PC-3 (cell line): ENCODE data around the gene CCSER2. TPM values are rescaled to one million over a fixed set of nuclear protein-coding genes. Genes with fewer than 3 reads are reported as not detected.

Experiments
- ATAC-seq: fragments of 200-7000 bp; cut with Tn5 transposase; 2 replicates; pipeline ENCODE4 v1.9.1; 2020; ENCODE audit warnings: mild to moderate bottlenecking, moderate library complexity
- BruUV-seq: library from RNA; stranded (reverse); fragments of 400-500 nt; replicated peaks from 2 replicates; lab custom pipeline; 2021; lab: Mats Ljungman, UMichigan
- CTCF ChIA-PET: fragments of 300-600 bp; sonication (Branson Sonifier 250); formaldehyde crosslinking; loops from one replicate; lab custom pipeline; 2022; ENCODE audit warnings: antibody characterized with exemption; lab: Charles Lee
- POLR2A ChIA-PET: fragments of 300-600 bp; sonication (Branson Sonifier 250); formaldehyde crosslinking; loops from one replicate; lab custom pipeline; 2022; ENCODE audit warnings: antibody characterized with exemption; ENCODE audit not compliant: unreplicated experiment; lab: Charles Lee
- DNase-seq: peaks from one replicate; pipeline ENCODE4 v3.0.0-alpha.2; 2015
- H2AFZ ChIP-seq: fragments of 300-600 bp; sonication (generic); 2 replicates; pipeline ENCODE4 v1.6.0; 2016; ENCODE audit warnings: antibody characterized with exemption, low read length
- H3F3A ChIP-seq: fragments of 300-600 bp; sonication (generic); one replicate; pipeline ENCODE4 v1.6.0; 2017; ENCODE audit warnings: antibody characterized with exemption, low read length, control low read depth, mild to moderate bottlenecking; ENCODE audit not compliant: unreplicated experiment
- H3K27ac ChIP-seq: fragments of 300-600 bp; sonication (generic); 2 replicates; pipeline ENCODE4 v1.5.1; 2016; ENCODE audit warnings: mild to moderate bottlenecking, low read length
- H3K27me3 ChIP-seq: fragments of 300-600 bp; sonication (generic); 2 replicates; pipeline ENCODE4 v1.6.1; 2016; ENCODE audit warnings: low read length, mixed read lengths
- H3K36me3 ChIP-seq: fragments of 300-600 bp; sonication (generic); 2 replicates; pipeline ENCODE4 v1.6.1; 2016; ENCODE audit warnings: low read depth, mixed run types, low read length, mixed read lengths
- H3K4me1 ChIP-seq: fragments of 300-600 bp; sonication (generic); 2 replicates; pipeline ENCODE4 v1.5.1; 2016; ENCODE audit warnings: low read length; ENCODE audit not compliant: insufficient read depth
- H3K4me2 ChIP-seq: fragments of 300-600 bp; sonication (generic); 2 replicates; pipeline ENCODE4 v1.6.0; 2016; ENCODE audit warnings: low read length
- H3K4me3 ChIP-seq: fragments of 300-600 bp; sonication (generic); 2 replicates; pipeline ENCODE4 v1.5.1; 2016; ENCODE audit warnings: mild to moderate bottlenecking, low read length, mixed read lengths
- H3K79me2 ChIP-seq: fragments of 300-600 bp; sonication (generic); 2 replicates; pipeline ENCODE4 v1.6.1; 2017; ENCODE audit warnings: low read length, mixed read lengths
- H3K9ac ChIP-seq: fragments of 300-600 bp; sonication (generic); 2 replicates; pipeline ENCODE4 v1.6.0; 2016; ENCODE audit warnings: mild to moderate bottlenecking, low read length
- H3K9me2 ChIP-seq: fragments of 300-600 bp; sonication (generic); replicated peaks from 2 replicates; pipeline ENCODE4 v1.6.1; 2016; ENCODE audit warnings: mixed run types, low read length, mixed read lengths
- H3K9me3 ChIP-seq: fragments of 300-600 bp; sonication (generic); 2 replicates; pipeline ENCODE4 v1.6.1; 2016; ENCODE audit warnings: low read length, mixed read lengths
- H4K20me1 ChIP-seq: fragments of 300-600 bp; sonication (generic); 2 replicates; pipeline ENCODE4 v1.6.1; 2016; ENCODE audit warnings: low read length, mixed read lengths
- CTCF ChIP-seq: fragments of 300-600 bp; sonication (generic); conservative IDR thresholded peaks from 2 replicates; pipeline ENCODE4 v1.5.1; 2017; ENCODE audit warnings: antibody characterized with exemption, low read depth, mild to moderate bottlenecking, low read length
- EZH2 ChIP-seq: fragments of 300-600 bp; sonication (generic); IDR thresholded peaks from one replicate; pipeline ENCODE4 v1.6.1; 2017; ENCODE audit warnings: antibody characterized with exemption, mild to moderate bottlenecking, low read length; ENCODE audit not compliant: unreplicated experiment
- EZH2phosphoT487 ChIP-seq: fragments of 300-600 bp; sonication (generic); IDR thresholded peaks from 2 replicates; pipeline ENCODE4 v1.6.1; 2018; ENCODE audit warnings: mild to moderate bottlenecking, antibody characterized with exemption, low read length, borderline replicate concordance
- intact Hi-C: fragments of 100-400 bp; cut with micrococcal nuclease; formaldehyde crosslinking; loops from 2 replicates; pipeline ENCODE4 v1.9.0; 2023
- total RNA-seq: library from RNA; depleted of rRNA; stranded (reverse); fragments of >200 nt; gene quantifications from 2 replicates; pipeline ENCODE4 v1.2.3, GENCODE V29; 2014

CCSER2 gene
- total RNA-seq, 1 experiment from 2014 or later: 10.2 TPM

- Histone ChIP-seq H4K20me1 (no peaks in the 10 kb centered on the region), H2AFZ (no peak overlapping the region), H3K36me3 (no peaks in the 10 kb centered on the region), H3K27me3 (peaks cover 28% of the 10 kb centered on the region), H3F3A (no peaks in the 10 kb centered on the region), H3K79me2 (no peaks in the 10 kb centered on the region), H3K9me2 (no peaks in the 10 kb centered on the region), H3K9me3 (no peaks in the 10 kb centered on the region), H3K9ac (no peak overlapping the region), H3K4me2 (no peak overlapping the region), H3K27ac (no peak overlapping the region), H3K4me3 (no peak overlapping the region), H3K4me1 (no peaks in the 10 kb centered on the region)
- POLR2A ChIA-PET: no interaction called here
- no peak for DNase-seq
- BruUV-seq: no TSS peak
- intact Hi-C loops: no loop called here
- CTCF ChIA-PET: no interaction called here
- ATAC-seq: no peak
- TF ChIP-seq EZH2phosphoT487: no peak
- no peak for TF ChIP-seq CTCF
- TF ChIP-seq EZH2: no peak
These were observed 234.2 kb downstream of the CCSER2 start for GRCh38 chr10:84562592-84562991.

DNA sequence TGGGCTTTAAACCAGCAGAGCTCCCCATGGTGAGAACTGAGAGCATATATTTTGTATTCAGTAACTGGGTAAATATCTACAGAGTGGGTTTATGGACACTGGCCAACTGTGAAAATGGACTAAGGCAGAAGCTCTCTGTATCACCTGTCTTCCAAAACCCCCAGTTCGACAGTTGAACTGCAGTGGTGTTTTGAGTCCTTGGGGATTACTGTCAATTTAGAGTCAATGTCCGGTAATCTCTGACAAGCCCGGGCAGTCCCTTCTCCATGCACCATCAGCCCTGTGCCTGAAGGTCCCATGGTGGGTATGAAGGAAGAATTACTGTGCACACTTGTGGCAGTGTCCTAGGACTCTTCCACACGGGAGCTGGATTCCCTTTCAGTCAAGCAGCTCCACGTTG is 235.0 kb downstream of the CCSER2 start:
- no peaks in the 10 kb centered on the region for H3K79me2 ChIP-seq
- BruUV-seq: no TSS peak

More for the DNA sequence above, 235.0 kb downstream of the CCSER2 start:
- H3K4me2 ChIP-seq: no peak overlapping the region
- H3F3A ChIP-seq: no peaks in the 10 kb centered on the region
- no peak for TF ChIP-seq EZH2
- no peak for TF ChIP-seq CTCF
- no peak for TF ChIP-seq EZH2phosphoT487
- ATAC-seq (no peak), DNase-seq (no peak)
- no peaks in the 10 kb centered on the region for H3K9me2 ChIP-seq
- H3K9me3 ChIP-seq: no peaks in the 10 kb centered on the region
- H3K9ac ChIP-seq: no peak overlapping the region
- H3K27ac ChIP-seq: no peak overlapping the region
- ChIA-PET CTCF (no interaction called here), POLR2A (no interaction called here)
- no peaks in the 10 kb centered on the region for H3K4me1 ChIP-seq
- no peaks in the 10 kb centered on the region for H4K20me1 ChIP-seq
- intact Hi-C loops: no loop called here
- no peak overlapping the region for H3K4me3 ChIP-seq
- no peaks in the 10 kb centered on the region for H3K36me3 ChIP-seq
- no peak overlapping the region for H2AFZ ChIP-seq
- peaks cover 31% of the 10 kb centered on the region for H3K27me3 ChIP-seq
